ENCODE measurements around the gene RNF207.

DNA sequence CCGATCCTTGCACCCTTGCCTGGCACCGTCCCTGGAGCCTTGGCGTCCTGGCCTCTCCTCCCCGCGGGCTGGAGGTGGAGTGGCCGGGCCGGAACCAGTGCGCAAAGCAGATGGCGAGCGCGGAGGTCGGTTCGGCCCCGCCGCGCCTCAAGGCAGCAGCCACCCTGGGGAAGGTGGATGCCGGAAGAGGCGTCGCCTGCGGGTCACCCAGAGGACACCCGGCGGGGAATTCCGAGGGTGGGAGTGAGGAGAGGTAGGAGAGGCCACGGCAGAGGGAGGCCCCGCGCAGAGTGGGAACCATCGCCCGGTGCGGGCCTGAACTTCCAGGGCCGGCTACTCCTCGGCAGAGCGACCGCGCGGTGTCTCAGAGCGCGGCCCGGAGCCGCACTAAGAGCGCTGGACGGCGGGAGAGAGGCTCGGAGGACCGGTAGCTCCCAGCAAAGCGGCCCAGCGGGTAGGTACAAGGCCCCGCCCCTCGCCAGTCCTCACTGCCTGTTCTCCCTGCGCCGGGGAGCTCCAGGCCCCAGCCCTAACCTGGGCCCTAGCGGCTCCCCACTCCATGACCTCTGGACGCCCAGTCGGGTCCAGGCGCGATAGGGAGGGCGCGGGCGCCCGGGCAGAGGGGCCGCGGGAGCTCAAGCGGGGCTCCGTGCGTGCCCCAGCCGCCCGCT, at the start of gene RNF207:
- TF ChIP-seq CTCF (conservative IDR thresholded peaks at IDR 0.05; ENCODE audit: low read length) (no peak), EZH2phosphoT487 (IDR thresholded peaks at IDR 0.05; ENCODE audit: borderline replicate concordance) (no peak)

All from Loucy (cell line).